GM19025 (cell line): Measurements from ENCODE around the gene INTS3.
A peak's percentile ranks its signal among the peaks of the same experiment; 100 is the strongest.
"Not testable (repeated sequence)": the region's sequence is repeated elsewhere in the genome, so short reads cannot be mapped to it uniquely, and the experiment has no call there.

Source experiments
- ATAC-seq: cut with Tn5 transposase; IDR thresholded peaks from one replicate; pipeline ENCODE4 v1.9.1; 2021; ENCODE audit warnings: mild to moderate bottlenecking, low read depth, moderate library complexity; ENCODE audit not compliant: unreplicated experiment

INTS3 gene

DNA sequence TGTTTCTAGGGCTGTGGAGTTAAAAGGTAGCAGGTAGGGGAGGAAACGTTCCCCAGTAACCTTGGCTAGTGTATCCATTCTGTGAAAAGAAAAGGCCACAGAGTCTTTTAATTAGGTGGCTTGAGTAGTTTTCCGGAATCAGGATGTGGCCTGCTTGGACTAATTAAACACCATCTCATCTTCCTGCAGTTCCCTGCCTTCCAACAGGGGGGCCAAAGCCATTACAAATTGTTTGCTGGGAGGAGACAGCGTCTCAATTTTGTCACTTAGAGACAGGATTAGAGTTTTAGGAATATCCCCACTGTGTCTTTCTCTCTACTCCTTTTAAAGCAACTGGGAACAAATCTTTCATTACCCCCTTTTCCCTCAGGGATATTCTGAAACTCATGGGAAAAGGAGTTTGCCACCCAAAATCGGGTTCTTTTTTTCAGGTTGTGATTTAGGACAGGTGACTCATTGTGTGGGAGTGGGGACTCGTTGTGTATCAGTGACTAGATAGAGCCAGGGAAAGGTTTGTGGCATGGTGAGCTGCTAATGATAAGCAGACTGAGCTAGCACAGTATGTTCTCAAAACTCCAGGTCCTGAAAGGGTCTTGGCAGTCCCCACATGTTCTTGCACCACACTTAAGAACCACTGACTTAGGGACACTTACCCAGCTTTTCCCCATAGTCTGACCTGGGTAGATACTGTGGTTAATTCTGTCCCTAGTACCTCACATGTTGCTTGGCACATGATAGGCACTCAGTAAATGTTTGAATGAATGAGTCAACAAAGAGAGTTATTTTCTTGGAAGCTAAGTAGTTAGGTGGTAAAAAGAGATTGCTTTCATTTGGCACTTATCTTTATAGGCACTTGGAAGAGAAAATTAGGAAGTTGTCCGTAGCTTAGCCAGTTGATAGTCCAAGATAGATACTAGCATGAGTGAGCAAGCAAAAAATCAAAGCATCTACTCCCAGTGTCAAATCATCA, 22.5 kb downstream of the INTS3 start:
- ATAC-seq, result no peak

DNA sequence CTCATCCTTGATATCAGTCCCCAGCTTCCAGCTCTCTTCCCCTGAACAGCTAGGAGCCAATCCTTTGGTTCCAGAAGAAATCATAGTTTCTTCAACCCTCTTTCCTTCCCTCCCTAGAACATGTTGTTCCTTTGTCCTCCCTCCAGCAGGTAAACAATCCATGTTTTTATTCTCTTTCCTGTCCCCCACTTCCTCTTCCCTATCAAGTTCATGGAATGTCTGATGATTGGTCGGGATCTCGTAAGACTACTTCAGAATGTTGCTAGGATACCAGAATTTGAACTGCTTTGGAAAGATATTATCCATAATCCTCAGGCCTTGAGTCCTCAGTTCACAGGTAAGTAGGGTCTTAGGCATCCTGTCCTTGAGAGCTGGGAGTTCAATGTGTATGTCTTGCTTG, 24.2 kb downstream of the INTS3 start:
- no peak for ATAC-seq

DNA sequence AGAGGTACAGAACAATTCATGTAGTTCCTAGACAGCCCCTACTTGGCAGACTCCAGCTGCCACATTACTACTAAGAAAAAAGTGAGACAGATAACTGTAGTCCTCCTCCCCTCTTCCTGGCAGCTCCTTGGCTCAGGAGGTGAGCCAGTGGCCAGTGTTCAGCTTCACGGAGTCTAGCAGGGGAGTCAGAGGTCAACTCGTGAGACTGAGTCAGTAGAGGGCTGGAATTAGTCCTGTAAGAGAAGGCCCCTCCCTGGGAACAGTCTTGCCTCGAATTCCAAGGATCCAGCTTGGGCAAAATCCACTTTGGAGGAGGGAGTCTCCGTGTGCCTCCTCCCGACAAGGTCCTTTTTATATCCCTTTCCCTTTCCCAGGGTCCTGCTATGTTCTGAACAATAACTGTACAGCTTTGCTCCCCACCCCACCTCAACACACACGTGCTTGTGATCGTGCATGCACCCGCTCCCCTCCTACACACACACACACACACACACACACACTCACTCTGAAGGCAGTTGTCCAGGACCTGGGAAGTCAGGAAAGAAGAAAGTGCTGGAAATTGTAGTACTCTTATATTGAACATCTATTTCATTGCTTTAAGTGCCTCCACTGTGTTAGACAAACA, 24.8 kb downstream of the INTS3 start:
- no peak for ATAC-seq

DNA sequence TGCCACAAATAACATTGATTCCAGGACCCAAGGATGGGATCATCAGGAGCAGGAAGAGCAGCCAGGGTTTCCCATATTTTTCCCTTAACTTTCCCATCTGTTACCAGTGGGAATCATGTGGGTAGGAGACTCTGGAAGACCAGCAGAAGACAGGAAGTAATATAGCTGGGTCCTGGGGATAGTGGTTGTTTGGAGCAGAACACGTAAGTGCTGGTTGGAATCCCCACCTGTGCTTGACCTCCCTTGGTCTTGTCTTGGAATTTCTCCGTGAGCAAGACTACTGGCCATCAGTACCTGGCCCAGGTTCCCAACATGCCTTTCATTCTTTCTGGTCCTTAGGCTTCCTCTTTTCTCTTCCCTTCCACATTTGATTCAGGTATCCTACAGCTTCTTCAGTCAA, 26.4 kb downstream of the INTS3 start:
- ATAC-seq, result no peak

DNA sequence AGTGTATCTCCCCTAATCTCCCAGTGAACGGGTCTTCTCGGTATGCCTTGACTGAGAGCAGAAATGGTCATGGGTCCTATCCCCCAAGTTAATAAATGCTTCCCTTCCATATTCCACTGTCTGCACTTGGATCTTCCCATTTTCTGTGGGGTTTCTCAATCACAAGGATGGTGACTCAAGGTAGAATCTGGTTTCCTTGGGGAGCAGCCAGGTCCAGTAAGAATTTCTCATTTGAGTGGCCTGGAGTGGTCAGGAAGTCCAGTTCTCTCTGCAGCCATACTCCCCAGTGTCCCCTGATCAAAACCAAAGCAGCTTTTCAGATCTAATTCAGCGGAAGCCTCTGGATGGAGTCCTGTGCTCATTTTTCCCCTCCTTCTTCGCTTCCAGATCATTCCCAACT, 32.6 kb downstream of the INTS3 start:
- ATAC-seq, result no peak

DNA sequence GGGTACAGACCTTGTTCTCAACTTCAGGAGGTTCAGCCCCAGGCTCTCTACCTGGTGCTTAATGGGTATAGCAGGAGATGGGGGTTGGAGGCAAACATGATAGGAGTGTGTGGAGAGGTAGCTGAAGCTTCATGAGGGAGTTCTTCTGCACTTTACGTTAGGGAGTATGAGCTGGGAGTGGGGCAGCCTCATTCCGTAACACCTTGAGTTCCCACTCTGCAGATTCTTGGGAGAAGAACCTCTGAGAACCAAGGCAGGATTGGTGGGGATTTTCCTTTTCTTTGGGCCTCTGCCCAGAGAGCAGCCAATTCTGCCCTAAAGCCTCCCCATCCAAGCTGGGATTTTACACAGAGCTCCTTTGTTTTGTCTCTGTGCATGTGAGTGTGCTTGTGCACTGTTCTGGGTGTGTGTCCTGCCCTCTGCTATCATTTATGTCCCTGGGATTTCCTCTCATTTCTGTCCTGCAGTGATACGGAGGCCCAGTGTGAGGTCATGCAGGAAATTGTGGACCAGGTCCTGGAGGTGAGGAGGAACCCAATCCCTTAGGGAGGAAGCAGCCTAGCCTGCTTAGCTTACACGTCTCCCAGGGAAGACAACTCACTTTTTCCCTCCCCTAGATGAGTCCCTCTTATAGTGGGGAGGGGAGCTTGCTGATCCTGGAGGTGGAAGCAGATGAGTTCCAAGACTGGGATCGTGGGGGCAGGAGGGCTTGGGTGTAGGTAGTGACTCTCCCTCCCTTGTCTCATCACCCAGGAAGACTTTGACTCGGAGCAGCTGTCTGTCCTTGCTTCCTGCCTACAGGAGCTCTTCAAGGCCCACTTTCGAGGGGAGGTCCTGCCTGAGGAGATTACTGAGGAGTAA, 35.7 kb downstream of the INTS3 start:
- ATAC-seq, result no peak

DNA sequence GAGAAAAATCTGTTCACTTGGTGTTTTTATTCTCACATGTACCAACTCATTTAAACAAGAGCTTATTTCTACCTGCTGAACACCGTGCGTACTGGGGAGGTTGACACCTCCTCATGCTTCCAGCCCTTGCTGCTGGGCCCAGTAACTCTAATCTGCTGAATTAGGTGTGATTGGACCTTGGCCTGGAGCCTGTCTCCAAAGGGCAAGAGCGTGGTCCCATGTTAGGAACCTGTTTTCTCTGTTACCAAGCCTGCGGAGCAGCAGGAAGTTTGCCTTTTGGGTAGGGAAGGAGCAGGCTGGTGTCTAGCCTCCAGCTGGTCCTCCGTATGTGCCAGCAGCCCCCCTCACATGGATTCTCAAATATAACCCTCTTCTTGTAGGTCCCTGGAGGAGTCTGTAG, 36.5 kb downstream of the INTS3 start:
- no peak for ATAC-seq

DNA sequence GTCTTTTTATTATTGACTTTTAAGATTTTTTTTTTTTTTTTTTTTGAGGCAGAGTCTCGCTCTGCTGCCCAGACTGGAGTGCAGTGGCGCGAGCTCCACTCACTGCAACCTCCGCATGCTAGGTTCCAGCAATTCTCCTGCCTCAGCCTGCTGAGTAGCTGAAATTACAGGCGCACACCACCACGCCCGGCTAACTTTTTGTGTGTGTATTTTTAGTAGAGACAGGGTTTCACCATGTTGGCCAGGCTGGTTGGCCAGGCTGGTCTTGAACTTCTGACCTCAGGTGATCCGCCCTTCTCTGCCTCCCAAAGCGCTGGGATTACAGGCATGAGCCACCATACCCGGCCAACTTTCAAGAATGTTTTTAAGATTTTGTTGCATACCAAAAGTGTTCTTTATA, 38.8 kb downstream of the INTS3 start:
- not testable (repeated sequence) for ATAC-seq

DNA sequence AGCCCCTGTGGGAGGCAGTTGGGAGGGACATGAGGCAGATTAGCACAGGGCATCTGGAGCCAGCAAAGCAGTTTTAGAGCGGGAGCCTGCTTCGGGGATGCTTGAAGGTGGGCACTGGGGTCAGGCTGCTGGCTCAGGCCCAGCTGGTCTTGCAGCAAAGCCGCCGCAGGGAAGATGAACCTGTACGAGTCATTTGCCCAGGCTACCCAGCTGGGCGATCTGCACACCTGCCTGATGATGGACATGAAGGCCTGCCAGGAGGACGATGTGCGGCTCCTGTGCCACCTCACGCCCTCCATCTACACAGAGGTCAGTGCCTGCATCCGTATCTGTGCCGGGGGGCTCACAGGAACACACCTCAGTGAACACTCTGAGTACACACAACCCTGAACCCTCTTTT, 39.7 kb downstream of the INTS3 start:
- no peak for ATAC-seq

DNA sequence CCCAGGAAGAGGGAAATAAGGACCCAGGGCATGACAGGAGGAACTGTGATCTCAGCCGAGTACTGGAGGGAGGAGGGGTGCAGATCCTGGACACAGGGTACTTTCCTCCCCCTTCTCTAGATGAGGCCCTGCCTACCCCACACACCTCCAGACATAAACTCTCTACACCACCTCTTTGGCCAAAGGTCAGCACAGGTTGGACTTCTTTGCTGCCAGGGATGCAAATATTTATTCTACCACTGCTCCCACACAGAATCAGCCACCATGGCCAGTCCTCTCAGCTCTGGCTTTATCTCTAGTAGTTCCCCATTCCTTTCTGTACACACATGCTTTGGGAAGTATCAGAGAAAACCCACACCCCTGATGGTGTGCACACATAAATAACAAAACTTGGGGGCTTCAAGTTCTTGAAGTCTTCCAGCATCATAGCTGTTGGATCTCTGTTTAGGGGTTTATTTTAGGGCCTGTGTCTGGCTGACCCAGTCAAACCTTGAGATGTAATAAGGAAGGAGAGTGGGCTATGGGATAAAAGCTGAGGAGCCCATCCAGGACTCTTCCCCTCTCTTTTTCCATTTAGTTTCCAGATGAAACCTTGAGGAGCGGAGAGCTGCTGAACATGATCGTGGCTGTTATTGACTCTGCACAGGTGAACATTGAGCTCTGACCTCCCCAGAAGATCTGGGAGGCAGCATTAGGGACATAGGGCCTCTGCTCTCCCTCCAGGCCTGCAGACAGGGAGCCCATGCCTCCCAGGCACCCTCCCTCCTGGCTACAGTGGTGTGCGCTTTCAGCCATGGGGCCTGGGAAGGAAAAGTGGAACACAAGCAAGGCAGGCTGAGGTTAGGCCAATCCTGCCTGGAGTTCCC, 40.7 kb downstream of the INTS3 start:
- ATAC-seq, result no peak

DNA sequence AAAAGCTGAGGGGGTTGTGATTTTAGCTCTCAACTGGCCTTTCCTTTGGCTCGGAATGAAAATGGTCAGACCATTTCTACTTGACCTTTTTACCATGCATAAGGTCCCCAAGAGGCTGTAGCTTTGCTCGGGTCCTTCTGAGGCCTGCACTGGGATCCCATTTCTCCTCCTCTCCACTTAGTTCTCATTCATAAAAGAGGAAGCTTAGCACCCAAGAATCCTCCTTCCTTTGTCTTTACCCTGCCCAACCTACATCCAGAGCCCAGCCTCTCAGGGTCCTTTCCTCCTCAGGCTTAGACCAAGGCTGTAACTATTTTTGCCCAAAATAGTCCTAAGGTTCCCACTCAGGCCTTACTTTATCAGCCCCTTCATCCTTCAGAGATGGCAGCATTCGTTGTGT, 41.4 kb downstream of the INTS3 start:
- no peak for ATAC-seq

DNA sequence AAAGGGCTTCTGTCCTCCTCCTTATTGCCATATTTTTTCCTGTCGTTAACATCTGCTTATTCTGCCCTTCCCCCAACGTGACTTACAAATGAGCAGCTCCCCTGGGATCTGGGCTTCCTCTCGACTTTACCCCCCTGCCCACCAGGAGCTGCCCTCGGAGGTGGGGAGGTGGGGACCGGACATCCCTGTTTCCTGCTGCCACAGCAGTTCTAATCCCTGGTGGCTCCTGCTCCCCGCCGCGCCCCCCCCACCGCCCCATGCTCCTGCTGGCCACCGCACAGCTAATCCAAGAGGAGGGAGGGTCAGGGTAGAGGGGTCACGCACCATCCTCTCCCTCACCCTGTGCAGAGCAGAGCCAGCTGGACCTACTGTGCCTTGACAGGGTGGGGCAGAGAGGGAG, 42.9 kb downstream of the INTS3 start:
- ATAC-seq, result no peak

DNA sequence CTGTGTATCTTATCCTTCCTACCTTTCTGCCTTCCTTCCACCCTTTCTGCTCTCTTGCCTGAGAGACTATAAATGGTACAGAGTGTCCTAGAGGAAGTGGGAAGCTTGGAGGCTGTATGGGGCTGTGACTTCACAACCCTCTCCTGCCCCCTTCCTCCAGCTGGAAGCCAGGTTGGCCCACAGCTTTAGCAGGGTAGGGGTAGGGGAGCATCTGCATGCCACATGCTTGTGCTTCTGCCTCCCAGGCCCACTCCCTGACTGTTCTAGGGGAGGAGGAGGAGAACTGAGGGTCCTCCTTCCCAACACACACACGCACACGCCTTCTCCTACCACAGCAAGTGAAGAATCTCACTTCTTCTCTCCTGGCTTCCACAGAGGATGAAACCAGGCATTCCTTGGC, 43.4 kb downstream of the INTS3 start:
- no peak for ATAC-seq

DNA sequence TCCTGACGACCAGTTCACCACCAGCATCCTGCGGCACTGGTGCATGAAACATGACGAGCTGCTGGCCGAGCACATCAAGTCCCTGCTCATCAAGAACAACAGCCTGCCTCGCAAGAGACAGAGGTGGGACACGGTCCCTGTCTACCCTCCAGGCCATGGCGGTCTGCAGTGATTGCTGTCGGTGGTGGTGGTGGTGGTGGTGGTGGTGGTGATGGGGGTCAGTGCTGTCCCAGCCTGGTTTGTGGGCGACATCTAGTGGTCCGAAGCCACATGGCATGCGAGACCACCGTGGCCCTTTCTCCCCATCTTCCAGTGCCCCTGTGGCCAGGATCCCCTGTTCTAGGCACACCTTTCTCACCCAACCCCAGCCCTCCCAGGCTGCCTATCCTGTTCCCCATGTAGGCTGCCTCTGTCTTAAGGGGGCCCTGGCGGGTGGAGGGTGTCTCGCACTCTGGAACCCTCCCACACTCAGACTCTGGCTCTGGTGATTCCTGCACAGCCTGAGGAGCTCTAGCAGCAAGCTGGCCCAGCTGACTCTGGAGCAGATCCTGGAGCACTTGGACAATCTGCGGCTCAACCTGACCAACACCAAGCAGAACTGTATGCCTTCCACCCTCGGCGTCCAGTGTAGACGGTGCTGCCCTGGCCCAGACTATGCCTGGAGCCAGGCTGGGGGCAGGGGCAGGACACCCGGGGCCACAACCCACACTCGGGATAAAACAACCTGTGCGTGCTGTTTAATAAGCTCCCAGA, 44.2 kb downstream of the INTS3 start:
- ATAC-seq, result no peak

DNA sequence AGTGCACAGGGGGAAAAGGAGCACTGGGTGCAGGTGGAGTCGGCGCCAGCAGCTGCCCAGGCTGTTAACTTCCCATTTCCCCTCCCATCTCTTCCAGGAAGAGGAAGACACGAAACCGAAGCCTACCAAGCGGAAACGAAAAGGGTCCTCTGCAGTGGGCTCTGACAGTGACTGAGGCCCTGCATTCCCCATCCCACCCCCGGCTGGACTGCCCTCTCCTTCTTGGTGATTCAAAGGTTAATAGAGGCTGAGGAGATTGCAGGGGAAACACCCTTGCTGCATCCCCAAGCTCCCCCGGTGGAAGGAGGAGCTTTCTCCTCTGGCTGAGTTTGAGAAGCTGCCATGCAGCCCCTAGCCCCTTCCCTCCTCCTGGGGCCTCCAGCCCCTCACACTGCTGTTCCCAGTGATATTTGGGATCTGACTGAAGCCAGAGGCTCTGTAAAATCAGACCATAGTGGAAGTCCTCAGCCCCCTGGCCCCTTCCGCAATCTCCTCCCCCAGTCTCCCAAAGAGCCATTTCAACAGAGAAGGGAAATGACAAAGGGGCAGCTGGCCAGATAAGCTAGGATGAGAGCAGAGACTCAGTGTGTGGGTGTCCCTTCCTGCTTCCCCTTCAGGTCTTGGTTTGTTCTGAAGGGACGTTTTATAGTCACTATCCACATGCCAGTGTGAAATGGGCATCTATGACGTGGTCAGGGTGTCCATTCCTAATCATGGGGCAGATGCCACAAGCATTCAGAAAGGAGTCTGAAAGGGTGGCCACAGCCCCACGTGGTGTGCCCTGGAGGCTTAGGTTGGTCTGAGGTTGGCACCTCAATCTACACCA, 45.5 kb downstream of the INTS3 start:
- ATAC-seq, result no peak

DNA sequence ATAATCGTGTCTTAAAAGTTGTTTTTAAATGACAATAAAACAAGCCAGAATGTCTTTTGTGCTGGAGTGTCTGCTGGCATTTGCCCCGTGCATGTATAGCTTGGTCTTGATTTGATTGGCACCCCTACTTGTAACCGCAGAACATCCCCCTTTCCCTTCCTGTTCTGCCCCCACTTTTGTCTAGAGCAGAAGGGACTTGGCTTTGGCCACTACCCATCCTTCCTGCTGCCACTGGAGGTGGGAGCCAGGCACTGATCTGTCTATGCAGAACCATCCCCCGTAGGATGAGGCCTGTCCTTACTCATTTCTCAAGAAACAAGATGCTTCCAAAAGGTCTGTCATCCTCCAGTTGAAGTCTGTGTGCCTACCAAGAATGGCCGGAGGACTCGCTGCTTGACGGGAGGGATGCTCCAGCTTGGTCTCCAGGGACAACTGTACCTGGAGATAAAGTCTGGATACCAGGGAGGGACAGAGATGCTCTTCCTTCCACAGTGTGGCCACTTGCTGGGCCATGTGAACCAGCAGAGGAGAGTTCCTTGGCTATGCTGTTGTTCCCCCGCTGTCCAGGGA, 46.3 kb downstream of the INTS3 start:
- no peak for ATAC-seq

DNA sequence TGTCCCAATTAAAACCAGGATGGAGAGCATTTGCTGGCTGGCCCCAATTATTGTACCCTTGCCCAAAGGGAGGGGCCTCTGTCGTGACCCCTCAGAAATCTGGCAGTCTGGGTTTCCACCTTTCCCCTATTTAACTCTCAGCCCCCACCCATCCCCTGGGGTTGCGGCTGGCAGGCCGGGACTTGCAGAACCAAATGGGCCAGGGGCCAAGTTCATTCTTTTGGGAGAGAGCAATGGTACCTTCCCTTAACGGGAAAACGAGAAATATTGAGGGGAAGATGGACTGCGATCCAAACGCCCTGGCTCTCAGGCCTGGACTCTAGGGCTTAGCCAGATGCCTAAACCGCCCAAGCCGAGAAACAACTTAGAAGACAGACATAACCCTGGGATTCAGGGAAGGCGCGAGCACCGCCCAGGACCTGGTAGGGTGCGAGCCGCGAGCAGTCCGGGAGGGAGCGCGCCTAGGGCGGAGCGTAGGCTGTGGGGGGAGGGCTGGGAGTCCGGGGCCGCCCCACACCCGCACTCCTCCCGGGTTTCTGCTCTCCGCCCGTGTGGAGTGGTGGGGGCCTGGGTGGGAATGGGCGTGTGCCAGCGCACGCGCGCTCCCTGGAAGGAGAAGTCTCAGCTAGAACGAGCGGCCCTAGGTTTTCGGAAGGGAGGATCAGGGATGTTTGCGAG, 47.1 kb downstream of the INTS3 start, which contains the start of gene SLC27A3:
SLC27A3 (plus strand) TSS at position 628 of the 678 bp plus-strand sequence. CDS start 91 bp downstream, outside the sequence.
- peak; percentile 27 for ATAC-seq
